ENCODE data around the gene MRPL1. TPM values are rescaled to one million over a fixed set of nuclear protein-coding genes. Genes with fewer than 3 reads are reported as not detected.

MRPL1 gene
- total and polyA plus RNA-seq, 2 of the 13 experiments (the other 11 are each of a cell fraction or from before 2014, with no cell fraction given): 23.3 to 61.5 TPM

DNA sequence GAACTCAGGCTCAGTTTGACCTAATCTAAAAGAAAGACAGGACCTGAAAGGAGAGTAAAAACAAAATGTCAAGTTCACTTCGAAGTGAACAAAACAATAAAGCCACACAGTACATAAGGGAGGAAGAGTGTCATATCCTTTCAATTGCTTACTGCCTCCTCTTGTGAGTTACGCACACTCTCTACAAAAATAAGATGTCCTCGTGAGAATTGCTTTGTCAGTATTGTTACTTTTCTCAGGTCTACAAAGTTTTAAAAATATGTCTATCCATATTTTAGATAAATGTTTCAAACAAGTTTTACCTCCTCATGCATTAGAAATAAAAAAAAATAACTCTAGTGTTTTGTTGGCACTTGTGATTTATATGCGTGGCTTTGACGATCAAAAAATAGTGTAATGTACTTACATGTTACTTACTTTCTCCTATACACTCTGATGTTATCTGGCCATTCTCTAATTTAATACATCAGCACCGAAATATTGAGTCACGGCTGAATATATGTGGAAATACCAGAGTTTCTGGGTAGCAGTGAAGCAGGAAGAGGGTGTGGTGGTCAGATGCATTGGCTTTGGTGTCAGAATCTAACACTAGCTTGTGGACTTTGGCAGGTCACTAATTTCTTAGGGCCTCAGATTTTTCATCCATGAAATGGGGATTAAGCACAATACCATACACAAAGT is 8.1 kb upstream of the MRPL1 start (continued):
- TF ChIP-seq IRX3 (CRISPR knock-in tag; IDR thresholded peaks at IDR 0.05; ENCODE audit: borderline replicate concordance, low read depth): no peak

- no peaks in the 10 kb centered on the region for H3K79me2 ChIP-seq (ENCODE audit: insufficient read depth, low read length)
- no peaks in the 10 kb centered on the region for H3K36me3 ChIP-seq (replicated peaks in 1 of 2; ENCODE audit: control insufficient read depth in 1 of 2, insufficient read depth in 2 of 2, low read length in 2 of 2)
- TF ChIP-seq ZNF205 (CRISPR knock-in tag; IDR thresholded peaks at IDR 0.05) (no peak), HBP1 (CRISPR knock-in tag; IDR thresholded peaks at IDR 0.05; ENCODE audit: low read depth) (no peak), ZNF557 (CRISPR knock-in tag; IDR thresholded peaks at IDR 0.05) (no peak), ZNF230 (CRISPR knock-in tag; IDR thresholded peaks at IDR 0.05) (no peak), ZMYM3 (CRISPR knock-in tag; IDR thresholded peaks at IDR 0.05) (no peak), ZNF777 (CRISPR knock-in tag; IDR thresholded peaks at IDR 0.05) (no peak)
- ATAC-seq (no peak), FAIRE-seq (no peak), DNase-seq (ENCODE audit: low spot score) (no peak)
- H3K27ac ChIP-seq (ENCODE audit: extremely low read length, insufficient read depth, low read length): no peak overlapping the region
- no peaks in the 10 kb centered on the region for H3K9me3 ChIP-seq (ENCODE audit: low read length)
- intact Hi-C loops (cut with micrococcal nuclease; ENCODE audit: unreplicated experiment) (no loop called here), in situ Hi-C loops (cut with HindIII; ENCODE audit: extremely low pct_ligation_motif_present, low pct_unique_long_range_greater_than_20kb) (no loop called here)
- CTCF ChIA-PET (ENCODE audit: low intra/inter-chr PET ratio, low total read pairs): no interaction called here
- H2AFZ ChIP-seq (ENCODE audit: low read length): no peak overlapping the region
- no peak overlapping the region for H3K4me3 ChIP-seq (replicated peaks in 1 of 3; ENCODE audit: insufficient read depth in 1 of 3, low read depth in 2 of 3, low read length in 3 of 3)
- POLR2A ChIA-PET: no interaction called here
- no peak overlapping the region for H3K4me2 ChIP-seq (ENCODE audit: low read depth, low read length)
- 10% methylated on average over 1 of the region's 1 CpG for WGBS (ENCODE audit: low lambda C conversion rate)
- H3K27me3 ChIP-seq (ENCODE audit: control insufficient read depth in 1 of 2, insufficient read depth in 2 of 2, low read length in 2 of 2): no peaks in the 10 kb centered on the region
- H4K20me1 ChIP-seq (ENCODE audit: insufficient read depth, low read length): no peaks in the 10 kb centered on the region
- no peak overlapping the region for H3K9ac ChIP-seq (ENCODE audit: insufficient read depth, low read depth, low read length)
- no TSS peak for BruUV-seq (replicated peaks)
- peaks cover 5% of the 10 kb centered on the region for H3K4me1 ChIP-seq (ENCODE audit: insufficient read depth, low read length)
Observed at GRCh38 chr4:77856152-77856551, 6.5 kb upstream of the MRPL1 start.
